ENCODE measurements around the gene SLC2A11. TPM values are rescaled to one million over a fixed set of nuclear protein-coding genes. Genes with fewer than 3 reads are reported as not detected.

Gene SLC2A11
- total and polyA plus RNA-seq, 10 of the 15 experiments (the other 5 are each of a cell fraction or from before 2014, with no cell fraction given) = 0.98 to 18.3 (median 8.6) TPM

DNA sequence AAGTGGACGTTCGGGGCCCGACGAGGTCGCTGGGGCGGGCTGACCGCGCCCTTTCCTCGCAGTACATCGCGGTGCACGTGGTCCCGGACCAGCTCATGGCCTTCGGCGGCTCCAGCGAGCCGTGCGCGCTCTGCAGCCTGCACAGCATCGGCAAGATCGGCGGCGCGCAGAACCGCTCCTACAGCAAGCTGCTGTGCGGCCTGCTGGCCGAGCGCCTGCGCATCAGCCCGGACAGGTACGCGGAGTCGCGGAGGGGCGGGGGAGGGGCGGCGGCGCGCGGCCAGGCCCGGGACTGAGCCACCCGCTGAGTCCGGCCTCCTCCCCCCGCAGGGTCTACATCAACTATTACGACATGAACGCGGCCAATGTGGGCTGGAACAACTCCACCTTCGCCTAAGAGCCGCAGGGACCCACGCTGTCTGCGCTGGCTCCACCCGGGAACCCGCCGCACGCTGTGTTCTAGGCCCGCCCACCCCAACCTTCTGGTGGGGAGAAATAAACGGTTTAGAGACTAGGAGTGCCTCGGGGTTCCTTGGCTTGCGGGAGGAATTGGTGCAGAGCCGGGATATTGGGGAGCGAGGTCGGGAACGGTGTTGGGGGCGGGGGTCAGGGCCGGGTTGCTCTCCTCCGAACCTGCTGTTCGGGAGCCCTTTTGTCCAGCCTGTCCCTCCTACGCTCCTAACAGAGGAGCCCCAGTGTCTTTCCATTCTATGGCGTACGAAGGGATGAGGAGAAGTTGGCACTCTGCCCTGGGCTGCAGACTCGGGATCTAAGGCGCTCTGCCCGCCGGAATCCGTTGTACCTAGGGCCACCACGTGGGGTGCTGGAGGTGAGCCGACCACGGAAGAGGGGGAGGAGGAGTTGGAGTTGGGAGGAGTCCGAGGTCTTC lies 37.3 kb downstream of the SLC2A11 start (continued):
- TF ChIP-seq, protein P1, sequence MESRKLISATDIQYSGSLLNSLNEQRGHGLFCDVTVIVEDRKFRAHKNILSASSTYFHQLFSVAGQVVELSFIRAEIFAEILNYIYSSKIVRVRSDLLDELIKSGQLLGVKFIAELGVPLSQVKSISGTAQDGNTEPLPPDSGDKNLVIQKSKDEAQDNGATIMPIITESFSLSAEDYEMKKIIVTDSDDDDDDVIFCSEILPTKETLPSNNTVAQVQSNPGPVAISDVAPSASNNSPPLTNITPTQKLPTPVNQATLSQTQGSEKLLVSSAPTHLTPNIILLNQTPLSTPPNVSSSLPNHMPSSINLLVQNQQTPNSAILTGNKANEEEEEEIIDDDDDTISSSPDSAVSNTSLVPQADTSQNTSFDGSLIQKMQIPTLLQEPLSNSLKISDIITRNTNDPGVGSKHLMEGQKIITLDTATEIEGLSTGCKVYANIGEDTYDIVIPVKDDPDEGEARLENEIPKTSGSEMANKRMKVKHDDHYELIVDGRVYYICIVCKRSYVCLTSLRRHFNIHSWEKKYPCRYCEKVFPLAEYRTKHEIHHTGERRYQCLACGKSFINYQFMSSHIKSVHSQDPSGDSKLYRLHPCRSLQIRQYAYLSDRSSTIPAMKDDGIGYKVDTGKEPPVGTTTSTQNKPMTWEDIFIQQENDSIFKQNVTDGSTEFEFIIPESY (IDR thresholded peaks at IDR 0.05) = no peak
- TF ChIP-seq, protein P2, sequence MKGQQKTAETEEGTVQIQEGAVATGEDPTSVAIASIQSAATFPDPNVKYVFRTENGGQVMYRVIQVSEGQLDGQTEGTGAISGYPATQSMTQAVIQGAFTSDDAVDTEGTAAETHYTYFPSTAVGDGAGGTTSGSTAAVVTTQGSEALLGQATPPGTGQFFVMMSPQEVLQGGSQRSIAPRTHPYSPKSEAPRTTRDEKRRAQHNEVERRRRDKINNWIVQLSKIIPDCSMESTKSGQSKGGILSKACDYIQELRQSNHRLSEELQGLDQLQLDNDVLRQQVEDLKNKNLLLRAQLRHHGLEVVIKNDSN (IDR thresholded peaks at IDR 0.05; ENCODE audit: borderline replicate concordance, extremely low read length, insufficient read depth, low read depth, low read length) = peak; percentile 70
- TF ChIP-seq NBN (IDR thresholded peaks at IDR 0.05) (peak; percentile 53; the same call in 1 of the 2 replicates), CHD2 (IDR thresholded peaks at IDR 0.05; ENCODE audit: borderline replicate concordance, low read depth, low read length) (0 out of 2 replicates have a peak, but pooled peaks have one; percentile 60), SUPT20H (IDR thresholded peaks at IDR 0.05; ENCODE audit: borderline replicate concordance, control insufficient read depth, low read depth, low read length) (no peak), CEBPB (IDR thresholded peaks at IDR 0.05; ENCODE audit: borderline replicate concordance in 1 of 2, low read depth in 2 of 2, low read length in 2 of 2) (no peak), RAD51 (IDR thresholded peaks at IDR 0.05) (peak; percentile 70), IKZF2 (IDR thresholded peaks at IDR 0.05) (peak in 1 of 2 experiments; percentile 20; a peak in 1 of 4 replicates), IKZF1 (conservative IDR thresholded peaks at IDR 0.05) (peak; percentile 36; the same call in 1 of the 2 replicates), RELA (IDR thresholded peaks at IDR 0.05; ENCODE audit: borderline replicate concordance, partially characterized antibody) (peak; percentile 40), CTCF (IDR thresholded peaks at IDR 0.05 in 2 of 3, conservative IDR thresholded peaks at IDR 0.05 in 1 of 3; ENCODE audit: control insufficient read depth in 2 of 3, extremely low read depth in 1 of 3, insufficient read depth in 1 of 3, low read depth in 3 of 3, low read length in 3 of 3) (peak; percentile 52 to 69 (median 60)), USF2 (IDR thresholded peaks at IDR 0.05; ENCODE audit: borderline replicate concordance, low read depth, low read length) (peak; percentile 36), ZNF384 (IDR thresholded peaks at IDR 0.05; ENCODE audit: borderline replicate concordance, low read depth, low read length) (no peak), TCF3 (IDR thresholded peaks at IDR 0.05; ENCODE audit: borderline replicate concordance, insufficient read depth, low read depth, low read length) (no peak)

Data from GM12878 (cell line).